Gastroesophageal sphincter (tissue), 3 donors: ENCODE measurements around the gene RAB33B.

ENCODE experiments used
- CTCF ChIP-seq, 4 experiments: fragments of 200-600 bp in 2 of 4; fragments of 450-650 bp in 2 of 4; sonication (generic) in 1 of 4; IDR thresholded peaks; one replicate each; pipeline ENCODE4 v1.5.1; 2017 to 2019; ENCODE audit warnings: antibody characterized with exemption in 4 of 4, mild to moderate bottlenecking in 2 of 4, moderate library complexity in 2 of 4
- EP300 ChIP-seq: sonication (generic); formaldehyde crosslinking; IDR thresholded peaks from one replicate; pipeline ENCODE4 v1.6.1; 2017; ENCODE audit warnings: antibody characterized with exemption, mild to moderate bottlenecking
- POLR2A ChIP-seq, 2 donors: fragments of 450-650 bp; IDR thresholded peaks; one replicate each; pipeline ENCODE4 v1.6.1; 2017; ENCODE audit warnings: antibody characterized with exemption in 2 of 2, mild to moderate bottlenecking in 2 of 2, moderate library complexity in 1 of 2
- POLR2AphosphoS5 ChIP-seq: sonication (generic); formaldehyde crosslinking; IDR thresholded peaks from one replicate; pipeline ENCODE4 v1.6.1; 2017; ENCODE audit warnings: antibody characterized with exemption

GRCh38 chr4:139488442-139488841, 34.5 kb downstream of the RAB33B start:
- TF ChIP-seq CTCF (IDR thresholded peaks at IDR 0.05), result no peak
- no peak for TF ChIP-seq EP300
- TF ChIP-seq POLR2A (IDR thresholded peaks at IDR 0.05), result no peak
- TF ChIP-seq POLR2AphosphoS5, result no peak
